HEK293 (cell line): Measurements from ENCODE around the gene FZD7.
A peak's percentile ranks its signal among the peaks of the same experiment; 100 is the strongest.

Experiments used
- CTCF ChIA-PET: fragments of 350-600 bp; formaldehyde crosslinking; extraction: SDS; loops from one replicate; lab custom pipeline; 2021; ENCODE audit warnings: antibody characterized with exemption; lab: Yijun Ruan, JAX
- POLR2A ChIA-PET: fragments of 300-600 bp; formaldehyde crosslinking; extraction: SDS; loops from one replicate; lab custom pipeline; 2020; ENCODE audit warnings: antibody characterized with exemption, inconsistent platforms; lab: Yijun Ruan, JAX
- H3K27ac ChIP-seq: fragments of 200-500 bp; sonication (Bioruptor generic); 2 replicates; pipeline ENCODE4 v1.5.1; 2014; ENCODE audit warnings: low read depth, low read length, control low read depth, inconsistent platforms; ENCODE audit errors: extremely low read depth
- H3K36me3 ChIP-seq, 2 experiments: fragments of 200-500 bp in 1 of 2; sonication (Bioruptor generic) in 1 of 2; 1 replicate in 1 of 2; 2 replicates in 1 of 2; pipeline ENCODE4 v1.5.1; 2014 to 2017; ENCODE audit warnings: inconsistent platforms in 2 of 2, low read length in 2 of 2; ENCODE audit not compliant: control insufficient read depth in 2 of 2, insufficient read depth in 1 of 2
- H3K4me1 ChIP-seq: fragments of 200-500 bp; sonication (Bioruptor generic); 2 replicates; pipeline ENCODE4 v1.5.1; 2014; ENCODE audit warnings: mild to moderate bottlenecking, low read length, inconsistent platforms; ENCODE audit not compliant: control insufficient read depth, insufficient read depth
- H3K4me3 ChIP-seq: 2 replicates; pipeline ENCODE4 v1.5.1; 2011; ENCODE audit warnings: low read depth, mild to moderate bottlenecking, control low read depth, low read length, moderate library complexity
- H3K9me3 ChIP-seq: fragments of 200-500 bp; sonication (Bioruptor generic); 2 replicates; pipeline ENCODE4 v1.5.1; 2014; ENCODE audit warnings: low read depth, low read length, inconsistent platforms; ENCODE audit not compliant: control insufficient read depth, insufficient read depth
- KLF7 ChIP-seq: fragments of 450-650 bp; formaldehyde crosslinking; IDR thresholded peaks from 2 replicates; pipeline ENCODE4 v1.5.1; 2016; ENCODE audit warnings: missing biosample characterization, missing genetic modification characterization, borderline replicate concordance
- OSR2 ChIP-seq: fragments of 450-650 bp; formaldehyde crosslinking; IDR thresholded peaks from 2 replicates; pipeline ENCODE4 v1.5.1; 2016; ENCODE audit warnings: missing biosample characterization, missing genetic modification characterization
- REPIN1 ChIP-seq: fragments of 450-650 bp; formaldehyde crosslinking; IDR thresholded peaks from 2 replicates; pipeline ENCODE4 v1.5.1; 2017; ENCODE audit warnings: missing biosample characterization, missing genetic modification characterization, low read depth
- SP7 ChIP-seq: fragments of 450-650 bp; formaldehyde crosslinking; IDR thresholded peaks from 2 replicates; pipeline ENCODE4 v1.5.1; 2016; ENCODE audit warnings: missing biosample characterization, missing genetic modification characterization
- ZBTB48 ChIP-seq: fragments of 450-650 bp; formaldehyde crosslinking; IDR thresholded peaks from 2 replicates; pipeline ENCODE4 v1.5.1; 2016; ENCODE audit warnings: missing biosample characterization, missing genetic modification characterization
- ZBTB7A ChIP-seq: fragments of 450-650 bp; formaldehyde crosslinking; IDR thresholded peaks from 2 replicates; pipeline ENCODE4 v1.5.1; 2016; ENCODE audit warnings: low read depth, missing biosample characterization, missing genetic modification characterization
- ZNF133 ChIP-seq: fragments of 450-650 bp; formaldehyde crosslinking; IDR thresholded peaks from 2 replicates; pipeline ENCODE4 v1.5.1; 2016; ENCODE audit warnings: missing biosample characterization, missing genetic modification characterization
- ZNF239 ChIP-seq: fragments of 450-650 bp; formaldehyde crosslinking; IDR thresholded peaks from 2 replicates; pipeline ENCODE4 v1.5.1; 2016; ENCODE audit warnings: missing biosample characterization, missing genetic modification characterization
- ZNF292 ChIP-seq: fragments of 450-650 bp; formaldehyde crosslinking; IDR thresholded peaks from 2 replicates; pipeline ENCODE4 v1.5.1; 2016; ENCODE audit warnings: low read depth, missing biosample characterization, missing genetic modification characterization, borderline replicate concordance
- ZNF610 ChIP-seq: fragments of 450-650 bp; formaldehyde crosslinking; IDR thresholded peaks from 2 replicates; pipeline ENCODE4 v1.5.1; 2016; ENCODE audit warnings: missing biosample characterization, missing genetic modification characterization, borderline replicate concordance
- ZNF670 ChIP-seq: fragments of 450-650 bp; formaldehyde crosslinking; IDR thresholded peaks from 2 replicates; pipeline ENCODE4 v1.5.1; 2016; ENCODE audit warnings: missing biosample characterization, missing genetic modification characterization, low read depth
- TF ChIP-seq, protein P1 (sequence below): fragments of 450-650 bp; formaldehyde crosslinking; IDR thresholded peaks from 2 replicates; pipeline ENCODE4 v1.5.1; 2017; ENCODE audit warnings: missing biosample characterization, missing genetic modification characterization
- TF ChIP-seq, protein P2 (sequence below): fragments of 450-650 bp; formaldehyde crosslinking; IDR thresholded peaks from 2 replicates; pipeline ENCODE4 v1.5.1; 2016; ENCODE audit warnings: missing biosample characterization, missing genetic modification characterization
- TF ChIP-seq, protein P3 (sequence below): fragments of 450-650 bp; formaldehyde crosslinking; IDR thresholded peaks from 2 replicates; pipeline ENCODE4 v1.5.1; 2016; ENCODE audit warnings: missing biosample characterization, missing genetic modification characterization
- TF ChIP-seq, protein P4 (sequence below): fragments of 450-650 bp; formaldehyde crosslinking; IDR thresholded peaks from 2 replicates; pipeline ENCODE4 v1.5.1; 2016; ENCODE audit warnings: missing biosample characterization, missing genetic modification characterization, low read depth
- TF ChIP-seq, protein P5 (sequence below): fragments of 450-650 bp; IDR thresholded peaks from 2 replicates; pipeline ENCODE4 v1.5.1; 2018; ENCODE audit warnings: missing biosample characterization, missing genetic modification characterization

Gene FZD7

DNA sequence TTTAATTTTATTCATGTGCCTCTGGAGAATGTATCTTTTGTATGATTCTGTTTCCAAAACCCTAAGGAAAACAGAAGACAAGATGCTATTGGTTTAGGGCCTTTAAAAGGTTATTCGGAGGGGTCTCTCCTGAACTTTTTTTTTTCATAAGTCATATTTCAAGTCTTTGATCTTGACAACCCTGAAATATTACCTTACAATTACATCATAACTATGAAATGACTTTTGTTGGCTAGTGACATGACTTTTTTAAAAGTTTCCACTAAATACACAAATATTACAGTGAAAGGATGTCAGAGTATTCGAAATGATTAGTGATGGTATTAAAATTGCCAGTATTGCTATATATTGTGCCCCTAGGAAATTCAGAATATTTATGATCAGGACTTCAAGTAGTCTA lies 31.8 kb upstream of the FZD7 start (continued):
- TF ChIP-seq, protein P1, sequence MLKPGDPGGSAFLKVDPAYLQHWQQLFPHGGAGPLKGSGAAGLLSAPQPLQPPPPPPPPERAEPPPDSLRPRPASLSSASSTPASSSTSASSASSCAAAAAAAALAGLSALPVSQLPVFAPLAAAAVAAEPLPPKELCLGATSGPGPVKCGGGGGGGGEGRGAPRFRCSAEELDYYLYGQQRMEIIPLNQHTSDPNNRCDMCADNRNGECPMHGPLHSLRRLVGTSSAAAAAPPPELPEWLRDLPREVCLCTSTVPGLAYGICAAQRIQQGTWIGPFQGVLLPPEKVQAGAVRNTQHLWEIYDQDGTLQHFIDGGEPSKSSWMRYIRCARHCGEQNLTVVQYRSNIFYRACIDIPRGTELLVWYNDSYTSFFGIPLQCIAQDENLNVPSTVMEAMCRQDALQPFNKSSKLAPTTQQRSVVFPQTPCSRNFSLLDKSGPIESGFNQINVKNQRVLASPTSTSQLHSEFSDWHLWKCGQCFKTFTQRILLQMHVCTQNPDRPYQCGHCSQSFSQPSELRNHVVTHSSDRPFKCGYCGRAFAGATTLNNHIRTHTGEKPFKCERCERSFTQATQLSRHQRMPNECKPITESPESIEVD (tag by site-specific recombination) = peak; percentile 36; the same call in 1 of the 2 replicates

DNA sequence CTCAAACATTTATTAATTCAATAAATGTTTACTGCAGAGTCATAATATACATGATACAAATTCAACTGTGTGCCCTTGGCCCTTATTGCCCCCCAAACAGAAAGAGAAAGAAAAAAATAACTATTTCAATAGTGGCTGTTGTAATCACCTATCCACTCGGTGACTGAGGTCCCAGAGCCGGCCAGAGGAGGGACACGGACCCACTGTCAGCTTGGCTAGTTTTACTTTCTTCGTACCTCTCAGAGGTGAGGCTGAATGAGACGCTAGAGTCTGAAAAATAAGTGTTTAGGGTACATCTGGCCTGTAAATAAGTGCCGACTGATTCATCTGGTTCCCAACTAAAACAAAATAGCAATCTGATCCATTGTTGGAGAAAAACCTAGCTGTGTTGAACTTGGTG lies 31.3 kb upstream of the FZD7 start:
- Histone ChIP-seq H3K4me1 (no peaks in the 10 kb centered on the region), H3K4me3 (no peak overlapping the region), H3K9me3 (no peaks in the 10 kb centered on the region)
- TF ChIP-seq KLF7 (tag by site-specific recombination) (no peak), OSR2 (no peak), ZNF610 (tag by site-specific recombination) (no peak), ZNF292 (tag by site-specific recombination) (no peak), ZBTB48 (tag by site-specific recombination) (no peak), REPIN1 (tag by site-specific recombination) (no peak), ZNF133 (tag by site-specific recombination) (no peak), ZNF239 (tag by site-specific recombination) (no peak)
- TF ChIP-seq, protein P2, sequence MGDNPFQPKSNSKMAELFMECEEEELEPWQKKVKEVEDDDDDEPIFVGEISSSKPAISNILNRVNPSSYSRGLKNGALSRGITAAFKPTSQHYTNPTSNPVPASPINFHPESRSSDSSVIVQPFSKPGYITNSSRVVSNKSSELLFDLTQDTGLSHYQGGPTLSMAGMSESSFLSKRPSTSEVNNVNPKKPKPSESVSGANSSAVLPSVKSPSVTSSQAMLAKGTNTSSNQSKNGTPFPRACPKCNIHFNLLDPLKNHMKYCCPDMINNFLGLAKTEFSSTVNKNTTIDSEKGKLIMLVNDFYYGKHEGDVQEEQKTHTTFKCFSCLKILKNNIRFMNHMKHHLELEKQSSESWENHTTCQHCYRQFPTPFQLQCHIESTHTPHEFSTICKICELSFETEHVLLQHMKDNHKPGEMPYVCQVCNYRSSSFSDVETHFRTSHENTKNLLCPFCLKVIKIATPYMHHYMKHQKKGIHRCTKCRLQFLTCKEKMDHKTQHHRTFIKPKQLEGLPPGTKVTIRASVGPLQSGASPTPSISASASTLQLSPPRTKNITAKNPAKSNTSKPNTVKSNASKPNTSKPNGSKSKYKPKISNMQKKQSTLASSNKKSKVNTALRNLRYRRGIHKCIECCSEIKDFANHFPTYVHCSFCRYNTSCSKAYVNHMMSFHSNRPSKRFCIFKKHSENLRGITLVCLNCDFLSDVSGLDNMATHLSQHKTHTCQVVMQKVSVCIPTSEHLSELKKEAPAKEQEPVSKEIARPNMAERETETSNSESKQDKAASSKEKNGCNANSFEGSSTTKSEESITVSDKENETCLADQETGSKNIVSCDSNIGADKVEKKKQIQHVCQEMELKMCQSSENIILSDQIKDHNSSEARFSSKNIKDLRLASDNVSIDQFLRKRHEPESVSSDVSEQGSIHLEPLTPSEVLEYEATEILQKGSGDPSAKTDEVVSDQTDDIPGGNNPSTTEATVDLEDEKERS = no peak
- TF ChIP-seq, protein P3, sequence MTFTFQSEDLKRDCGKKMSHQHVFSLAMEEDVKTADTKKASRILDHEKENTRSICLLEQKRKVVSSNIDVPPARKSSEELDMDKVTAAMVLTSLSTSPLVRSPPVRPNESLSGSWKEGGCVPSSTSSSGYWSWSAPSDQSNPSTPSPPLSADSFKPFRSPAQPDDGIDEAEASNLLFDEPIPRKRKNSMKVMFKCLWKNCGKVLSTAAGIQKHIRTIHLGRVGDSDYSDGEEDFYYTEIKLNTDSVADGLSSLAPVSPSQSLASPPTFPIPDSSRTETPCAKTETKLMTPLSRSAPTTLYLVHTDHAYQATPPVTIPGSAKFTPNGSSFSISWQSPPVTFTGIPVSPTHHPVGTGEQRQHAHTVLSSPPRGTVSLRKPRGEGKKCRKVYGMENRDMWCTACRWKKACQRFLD (tag by site-specific recombination) = no peak
- TF ChIP-seq, all 188 proteins: peak for 0
- ChIA-PET POLR2A (no interaction called here), CTCF (interaction anchor here (0.6 to 1.5 kb wide), 2 partner anchors 110 to 142 kb away, joined by 3 to 4 read pairs; no protein-coding TSS in a partner anchor)
- Histone ChIP-seq H3K27ac (no peak overlapping the region), H3K36me3 (no peaks in the 10 kb centered on the region)

DNA sequence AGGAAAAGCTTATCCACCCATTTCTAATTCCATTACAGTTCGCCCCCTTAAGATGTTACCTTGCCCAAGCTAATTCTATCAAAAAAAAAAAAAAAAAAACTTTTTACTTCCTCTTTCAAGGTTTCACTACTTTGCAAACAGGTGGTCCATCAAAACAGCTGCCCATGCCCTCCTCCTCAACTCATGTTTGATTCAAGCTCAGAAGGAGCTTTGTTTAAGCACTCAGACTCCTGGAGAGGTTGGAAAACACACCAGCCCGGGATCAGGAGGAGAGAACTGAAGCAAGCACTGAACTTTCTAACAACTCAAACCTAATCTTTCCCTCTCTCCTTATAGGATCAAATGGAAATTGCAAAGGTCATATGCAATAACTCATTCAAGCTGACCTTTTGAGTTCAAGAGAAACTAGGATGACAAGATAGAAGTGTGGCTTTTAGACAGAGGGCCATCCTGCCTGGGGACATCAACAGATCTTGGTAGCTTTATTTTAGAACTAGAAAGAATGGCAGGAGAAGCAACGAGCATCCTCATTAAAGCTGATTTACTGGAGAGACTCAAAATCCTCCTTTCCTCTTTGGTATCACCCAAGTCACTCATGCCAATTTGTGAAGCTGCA lies 28.3 kb upstream of the FZD7 start:
- CTCF ChIA-PET = interaction anchor here (0.6 kb wide), 1 partner anchor 25 kb away, joined by 3 read pairs; no protein-coding TSS in a partner anchor
- H3K9me3 ChIP-seq = no peaks in the 10 kb centered on the region
- H3K4me3 ChIP-seq = no peak overlapping the region
- H3K36me3 ChIP-seq = no peaks in the 10 kb centered on the region
- H3K27ac ChIP-seq = no peak overlapping the region
- H3K4me1 ChIP-seq = no peaks in the 10 kb centered on the region
- POLR2A ChIA-PET = no interaction called here
- TF ChIP-seq, protein P4, sequence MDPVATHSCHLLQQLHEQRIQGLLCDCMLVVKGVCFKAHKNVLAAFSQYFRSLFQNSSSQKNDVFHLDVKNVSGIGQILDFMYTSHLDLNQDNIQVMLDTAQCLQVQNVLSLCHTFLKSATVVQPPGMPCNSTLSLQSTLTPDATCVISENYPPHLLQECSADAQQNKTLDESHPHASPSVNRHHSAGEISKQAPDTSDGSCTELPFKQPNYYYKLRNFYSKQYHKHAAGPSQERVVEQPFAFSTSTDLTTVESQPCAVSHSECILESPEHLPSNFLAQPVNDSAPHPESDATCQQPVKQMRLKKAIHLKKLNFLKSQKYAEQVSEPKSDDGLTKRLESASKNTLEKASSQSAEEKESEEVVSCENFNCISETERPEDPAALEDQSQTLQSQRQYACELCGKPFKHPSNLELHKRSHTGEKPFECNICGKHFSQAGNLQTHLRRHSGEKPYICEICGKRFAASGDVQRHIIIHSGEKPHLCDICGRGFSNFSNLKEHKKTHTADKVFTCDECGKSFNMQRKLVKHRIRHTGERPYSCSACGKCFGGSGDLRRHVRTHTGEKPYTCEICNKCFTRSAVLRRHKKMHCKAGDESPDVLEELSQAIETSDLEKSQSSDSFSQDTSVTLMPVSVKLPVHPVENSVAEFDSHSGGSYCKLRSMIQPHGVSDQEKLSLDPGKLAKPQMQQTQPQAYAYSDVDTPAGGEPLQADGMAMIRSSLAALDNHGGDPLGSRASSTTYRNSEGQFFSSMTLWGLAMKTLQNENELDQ (tag by site-specific recombination) = no peak
- TF ChIP-seq ZNF670 (tag by site-specific recombination) (no peak), ZBTB7A (tag by site-specific recombination) (no peak), SP7 (tag by site-specific recombination) (no peak)
- TF ChIP-seq, protein P3 (tag by site-specific recombination) = no peak
- TF ChIP-seq, protein P2 = no peak
- TF ChIP-seq, protein P5, sequence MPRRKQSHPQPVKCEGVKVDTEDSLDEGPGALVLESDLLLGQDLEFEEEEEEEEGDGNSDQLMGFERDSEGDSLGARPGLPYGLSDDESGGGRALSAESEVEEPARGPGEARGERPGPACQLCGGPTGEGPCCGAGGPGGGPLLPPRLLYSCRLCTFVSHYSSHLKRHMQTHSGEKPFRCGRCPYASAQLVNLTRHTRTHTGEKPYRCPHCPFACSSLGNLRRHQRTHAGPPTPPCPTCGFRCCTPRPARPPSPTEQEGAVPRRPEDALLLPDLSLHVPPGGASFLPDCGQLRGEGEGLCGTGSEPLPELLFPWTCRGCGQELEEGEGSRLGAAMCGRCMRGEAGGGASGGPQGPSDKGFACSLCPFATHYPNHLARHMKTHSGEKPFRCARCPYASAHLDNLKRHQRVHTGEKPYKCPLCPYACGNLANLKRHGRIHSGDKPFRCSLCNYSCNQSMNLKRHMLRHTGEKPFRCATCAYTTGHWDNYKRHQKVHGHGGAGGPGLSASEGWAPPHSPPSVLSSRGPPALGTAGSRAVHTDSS (tag by site-specific recombination) = no peak
